Kidney (tissue), 22 donors: ENCODE results near the gene TADA1. TPM values are rescaled to one million over a fixed set of nuclear protein-coding genes. Genes with fewer than 3 reads are reported as not detected.
A peak's percentile ranks its signal among the peaks of the same experiment; 100 is the strongest.

ENCODE experiments used
- DNase-seq, 5 donors: peaks; one replicate each; pipeline ENCODE4 v3.0.0-alpha.2; 2013 to 2020
- FAIRE-seq: peaks from 2 replicates; lab custom pipeline; 2012; peaks lifted over from hg19 to GRCh38; lab: Jason Lieb, UNC
- H3K27ac ChIP-seq, 2 donors: one replicate each; pipeline ENCODE4 v1.7.0; 2013; ENCODE audit warnings: low read depth in 2 of 2, low read length in 2 of 2, inconsistent platforms in 1 of 2
- H3K27me3 ChIP-seq: one replicate; pipeline ENCODE4 v1.7.1; 2013; ENCODE audit warnings: low read length, inconsistent platforms; ENCODE audit not compliant: control insufficient read depth, insufficient read depth
- H3K36me3 ChIP-seq, 3 donors: one replicate each; pipeline versions ENCODE4 v1.7.0 to v1.7.1; 2013; ENCODE audit warnings: low read length in 3 of 3, control low read depth in 1 of 3, inconsistent platforms in 1 of 3; ENCODE audit not compliant: insufficient read depth in 3 of 3, control insufficient read depth in 2 of 3
- H3K4me1 ChIP-seq, 3 donors: one replicate each; pipeline versions ENCODE4 v1.7.0 to v1.7.1; 2013; ENCODE audit warnings: low read length in 3 of 3, inconsistent platforms in 1 of 3, low read depth in 1 of 3; ENCODE audit not compliant: control insufficient read depth in 2 of 3, insufficient read depth in 2 of 3
- H3K4me3 ChIP-seq, 3 donors: one replicate each; pipeline versions ENCODE4 v1.7.0 to v1.8.1; 2013; ENCODE audit warnings: low read length in 3 of 3, control low read depth in 1 of 3, inconsistent platforms in 1 of 3
- H3K9ac ChIP-seq, 3 donors: one replicate each; pipeline versions ENCODE4 v1.7.0 to v1.7.1; 2013; ENCODE audit warnings: low read length in 3 of 3, control low read depth in 1 of 3, inconsistent platforms in 1 of 3
- H3K9me3 ChIP-seq, 3 donors: one replicate each; pipeline versions ENCODE4 v1.7.0 to v1.7.1; 2013; ENCODE audit warnings: low read length in 3 of 3, control low read depth in 1 of 3, inconsistent platforms in 1 of 3; ENCODE audit not compliant: control insufficient read depth in 2 of 3, insufficient read depth in 1 of 3
- intact Hi-C: fragments of 100-400 bp; cut with DNase I; formaldehyde crosslinking; loops from one replicate; pipeline ENCODE4 v1.11.1; 2022
- long read RNA-seq, 10 donors: library from polyadenylated mRNA in 1 of 10; unstranded in 1 of 10; transcript quantifications; one replicate each; pipeline ENCODE4 v2.0.0 and lab custom pipeline, GENCODE V29; 2021 to 2026
- polyA plus RNA-seq: library from polyadenylated mRNA; stranded (reverse); fragments of 350-450 nt; fragmentation: Illumina TruSeq; extraction: RNeasy Lipid Tissue Mini Kit (QIAGEN cat#74804); gene quantifications from one replicate; pipeline ENCODE4 v1.2.3, GENCODE V29; 2014; ENCODE audit warnings: low read depth, low replicate concordance; ENCODE audit not compliant: insufficient read depth
- total RNA-seq: library from RNA; stranded (reverse); fragmentation: NEBNext Ultra II Directional; extraction: Animal tissue kit (Norgen Biotek cat#: 25700); gene quantifications from one replicate; pipeline ENCODE4 v1.2.1, GENCODE V29; 2021
- TF ChIP-seq, protein P1 (sequence below): IDR thresholded peaks from 3 replicates; pipeline ENCODE4 v1.5.1; 2012; ENCODE audit warnings: mild to moderate bottlenecking, moderate library complexity, borderline replicate concordance; ENCODE audit not compliant: insufficient read depth; ENCODE audit errors: extremely low read depth
- donor health status: control.
- donor health status: control.
- donor health status: control.
- donor health status: control.
- donor health status: control.
- donor health status: DM: yes; HTN: yes; CAD: no.
- donor health status: Normal renal cell carcinoma (clear cell type).

TADA1 gene, protein sequence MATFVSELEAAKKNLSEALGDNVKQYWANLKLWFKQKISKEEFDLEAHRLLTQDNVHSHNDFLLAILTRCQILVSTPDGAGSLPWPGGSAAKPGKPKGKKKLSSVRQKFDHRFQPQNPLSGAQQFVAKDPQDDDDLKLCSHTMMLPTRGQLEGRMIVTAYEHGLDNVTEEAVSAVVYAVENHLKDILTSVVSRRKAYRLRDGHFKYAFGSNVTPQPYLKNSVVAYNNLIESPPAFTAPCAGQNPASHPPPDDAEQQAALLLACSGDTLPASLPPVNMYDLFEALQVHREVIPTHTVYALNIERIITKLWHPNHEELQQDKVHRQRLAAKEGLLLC
- total RNA-seq, result 11.5 TPM
- polyA plus RNA-seq, result 13.7 TPM
- long read RNA-seq, donor 1, transcript TADA1-201 (8 exons, 2,159 nt), result major isoform, 6 of 11 reads
- long read RNA-seq, donor 1, partial matches to known transcripts, result 5 of 11 reads
- long read RNA-seq, donor 1, other reads (novel, unspliced or antisense), result 0 of 11 reads
- long read RNA-seq, donor 2, transcript TADA1-201 (8 exons, 2,159 nt), result major isoform, 5 of 5 reads
- long read RNA-seq, donor 2, partial matches to known transcripts, result 0 of 5 reads
- long read RNA-seq, donor 2, other reads (novel, unspliced or antisense), result 0 of 5 reads
- long read RNA-seq, donor 3, transcript TADA1-201 (8 exons, 2,159 nt), result major isoform, 8 of 8 reads
- long read RNA-seq, donor 3, partial matches to known transcripts, result 0 of 8 reads
- long read RNA-seq, donor 3, other reads (novel, unspliced or antisense), result 0 of 8 reads
- long read RNA-seq, donor 4, partial matches to known transcripts, result 0 of 2 reads
- long read RNA-seq, donor 4, other reads (novel, unspliced or antisense), result 0 of 2 reads
- long read RNA-seq, donor 5, result 0 reads
- long read RNA-seq, donor 6, transcript TADA1-201 (8 exons, 2,159 nt), result major isoform, 10 of 18 reads
- long read RNA-seq, donor 6, partial matches to known transcripts, result 7 of 18 reads
- long read RNA-seq, donor 6, other reads (novel, unspliced or antisense), result 0 of 18 reads
- long read RNA-seq, donor 7, transcript TADA1-201 (8 exons, 2,159 nt), result major isoform, 17 of 21 reads
- long read RNA-seq, donor 7, partial matches to known transcripts, result 2 of 21 reads
- long read RNA-seq, donor 7, other reads (novel, unspliced or antisense), result 2 of 21 reads
- long read RNA-seq, donor 8, partial matches to known transcripts, result 0 of 3 reads
- long read RNA-seq, donor 8, other reads (novel, unspliced or antisense), result 0 of 3 reads
- long read RNA-seq, donor 9, partial matches to known transcripts, result 0 of 4 reads
- long read RNA-seq, donor 9, other reads (novel, unspliced or antisense), result 0 of 4 reads
- long read RNA-seq, donor 10, partial matches to known transcripts, result 12 of 12 reads
- long read RNA-seq, donor 10, other reads (novel, unspliced or antisense), result 0 of 12 reads

DNA sequence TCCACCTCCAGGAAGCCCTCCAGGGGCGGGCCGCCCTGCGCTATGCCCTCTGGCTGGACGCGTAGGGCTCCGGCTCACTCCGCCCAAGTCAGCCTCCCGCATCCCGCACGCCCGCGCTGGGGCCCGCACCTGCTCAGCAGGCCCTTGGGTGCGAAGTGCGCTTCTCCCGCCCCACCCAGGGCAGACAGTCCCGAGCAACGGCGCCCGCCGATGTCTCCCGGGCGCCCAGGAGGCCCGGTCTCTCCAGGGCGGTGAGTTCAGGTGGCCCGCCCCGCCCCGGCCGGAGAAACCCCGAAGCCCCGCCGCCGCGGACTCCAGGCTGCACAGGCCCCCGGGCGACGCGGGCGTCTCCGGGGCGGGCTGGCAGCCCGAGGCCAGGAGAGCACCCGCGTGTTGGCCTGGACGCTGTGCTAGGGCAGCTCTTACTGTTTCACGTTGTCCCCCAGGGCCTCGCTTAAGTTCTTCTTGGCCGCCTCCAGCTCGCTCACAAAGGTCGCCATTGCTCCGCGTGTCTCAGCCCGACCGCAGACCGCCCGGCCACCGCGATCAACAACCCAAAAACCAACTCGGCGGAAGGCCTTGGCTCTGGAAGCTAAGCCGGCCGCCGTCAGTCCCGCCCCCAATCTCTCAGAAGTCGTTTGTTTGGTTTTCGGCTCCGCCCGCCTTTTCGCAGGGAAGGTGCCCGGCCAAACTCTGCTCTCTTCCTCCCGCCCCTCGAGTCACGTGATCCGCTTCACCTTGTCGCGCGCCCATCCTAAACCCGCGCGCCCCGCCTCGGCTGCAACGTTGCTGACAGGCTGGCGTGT lies at the start of gene TADA1:
TADA1 (minus strand) TSS at position 531 of the 806 bp plus-strand sequence; CDS start at position 500, 31 bp downstream.
- intact Hi-C loops, result no loop called here
- FAIRE-seq (peak; percentile 92), DNase-seq (peak; percentile 98 to 99 (median 99))
- H3K36me3 ChIP-seq, result no peaks in the 10 kb centered on the region
- peak within 1 kb of the TSS; percentile 78 to 96 (median 92) for H3K4me3 ChIP-seq
- H3K4me1 ChIP-seq, result peaks cover 0 to 6% (median 4%) of the 10 kb centered on the region in 3 donors
- no peaks in the 10 kb centered on the region for H3K27me3 ChIP-seq
- TF ChIP-seq, protein P1, sequence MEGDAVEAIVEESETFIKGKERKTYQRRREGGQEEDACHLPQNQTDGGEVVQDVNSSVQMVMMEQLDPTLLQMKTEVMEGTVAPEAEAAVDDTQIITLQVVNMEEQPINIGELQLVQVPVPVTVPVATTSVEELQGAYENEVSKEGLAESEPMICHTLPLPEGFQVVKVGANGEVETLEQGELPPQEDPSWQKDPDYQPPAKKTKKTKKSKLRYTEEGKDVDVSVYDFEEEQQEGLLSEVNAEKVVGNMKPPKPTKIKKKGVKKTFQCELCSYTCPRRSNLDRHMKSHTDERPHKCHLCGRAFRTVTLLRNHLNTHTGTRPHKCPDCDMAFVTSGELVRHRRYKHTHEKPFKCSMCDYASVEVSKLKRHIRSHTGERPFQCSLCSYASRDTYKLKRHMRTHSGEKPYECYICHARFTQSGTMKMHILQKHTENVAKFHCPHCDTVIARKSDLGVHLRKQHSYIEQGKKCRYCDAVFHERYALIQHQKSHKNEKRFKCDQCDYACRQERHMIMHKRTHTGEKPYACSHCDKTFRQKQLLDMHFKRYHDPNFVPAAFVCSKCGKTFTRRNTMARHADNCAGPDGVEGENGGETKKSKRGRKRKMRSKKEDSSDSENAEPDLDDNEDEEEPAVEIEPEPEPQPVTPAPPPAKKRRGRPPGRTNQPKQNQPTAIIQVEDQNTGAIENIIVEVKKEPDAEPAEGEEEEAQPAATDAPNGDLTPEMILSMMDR, result no peak
- H3K9me3 ChIP-seq, result no peaks in the 10 kb centered on the region
- peak within 1 kb of the TSS; percentile 89 to 91 for H3K27ac ChIP-seq
- H3K9ac ChIP-seq, result peak within 1 kb of the TSS; percentile 61 to 94 (median 84)

DNA sequence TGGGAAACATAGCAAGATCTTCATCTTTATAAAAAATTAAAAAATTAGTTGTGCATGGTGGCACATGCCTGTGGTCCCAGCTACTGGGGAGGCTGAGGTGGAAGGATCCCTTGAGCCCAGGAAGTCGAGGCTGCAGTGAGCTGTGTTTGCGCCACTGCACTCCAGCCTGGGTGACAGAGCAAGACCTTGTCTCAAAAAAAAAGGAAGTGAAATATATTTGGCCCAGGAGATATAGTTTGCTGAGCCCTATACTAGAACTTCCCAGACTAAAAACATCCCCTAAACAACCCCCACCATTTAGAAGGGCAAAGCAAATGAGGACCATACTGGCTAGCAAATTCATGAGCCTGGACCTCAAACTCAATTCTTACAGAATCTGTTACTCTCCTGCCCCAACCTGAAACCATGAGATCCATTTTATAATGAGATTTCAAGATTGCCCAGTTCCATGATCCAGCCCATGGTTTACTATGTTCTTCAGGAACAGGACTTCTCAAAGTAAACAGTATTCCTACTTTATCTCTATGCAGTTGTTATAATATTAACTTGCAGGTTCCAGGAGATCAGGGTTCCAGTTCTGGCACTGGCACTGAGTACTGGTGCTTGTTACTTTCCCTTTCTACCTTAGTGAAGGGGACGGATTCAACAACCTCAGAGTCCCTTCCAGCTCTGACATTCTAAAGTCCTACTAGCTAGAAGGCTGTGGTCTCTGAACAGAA lies 48.9 kb upstream of the TADA1 start:
- Histone ChIP-seq H3K9ac (no peak overlapping the region), H3K4me1 (no peaks in the 10 kb centered on the region), H3K27ac (no peak overlapping the region), H3K4me3 (no peak overlapping the region), H3K36me3 (no peaks in the 10 kb centered on the region), H3K9me3 (no peaks in the 10 kb centered on the region), H3K27me3 (peaks cover 6% of the 10 kb centered on the region)
- FAIRE-seq (no peak), DNase-seq (no peak)
- TF ChIP-seq, protein P1, result no peak
- intact Hi-C loops, result no loop called here
